SU-DHL-6 (cell line): ENCODE data around the gene GALNT16.

ENCODE experiments used
- H2AFZ ChIP-seq: fragments of 200-600 bp; sonication (generic); 2 replicates; pipeline ENCODE4 v1.6.1; 2014; ENCODE audit warnings: low read depth, mild to moderate bottlenecking, moderate library complexity, mixed read lengths, antibody characterized with exemption, low read length; ENCODE audit not compliant: severe bottlenecking
- H3F3A ChIP-seq: fragments of 200-600 bp; shearing (Covaris generic); 2 replicates; pipeline ENCODE4 v1.6.0; 2016; ENCODE audit warnings: antibody characterized with exemption, mild to moderate bottlenecking; ENCODE audit not compliant: insufficient read depth
- H3K27ac ChIP-seq: fragments of 200-600 bp; sonication (generic); 2 replicates; pipeline ENCODE4 v1.5.1; 2016; ENCODE audit warnings: low read depth, mild to moderate bottlenecking, low read length, moderate library complexity, mixed read lengths
- H3K27me3 ChIP-seq: fragments of 200-600 bp; sonication (generic), shearing (Covaris generic); 2 replicates; pipeline ENCODE4 v1.6.0; 2014; ENCODE audit warnings: mild to moderate bottlenecking, low read length
- H3K36me3 ChIP-seq: fragments of 200-600 bp; sonication (generic); 2 replicates; pipeline ENCODE4 v1.6.1; 2014; ENCODE audit warnings: mild to moderate bottlenecking, low read length, mixed read lengths
- H3K4me2 ChIP-seq: fragments of 300-600, 200-600 bp; shearing (Covaris generic), sonication (generic); 2 replicates; pipeline ENCODE4 v1.6.0; 2014; ENCODE audit warnings: low read length, low read depth, mild to moderate bottlenecking; ENCODE audit not compliant: poor library complexity, severe bottlenecking
- H3K4me3 ChIP-seq: fragments of 200-600 bp; sonication (generic); 2 replicates; pipeline ENCODE4 v1.5.1; 2014; ENCODE audit warnings: antibody characterized with exemption, low read length, mild to moderate bottlenecking, mixed read lengths; ENCODE audit not compliant: insufficient read depth, poor library complexity, severe bottlenecking
- H3K79me2 ChIP-seq: fragments of 200-600 bp; sonication (generic); 2 replicates; pipeline ENCODE4 v1.6.1; 2014; ENCODE audit warnings: mild to moderate bottlenecking, low read length, moderate library complexity; ENCODE audit not compliant: insufficient read depth
- H3K9ac ChIP-seq: fragments of 200-600 bp; sonication (generic); 2 replicates; pipeline ENCODE4 v1.7.0; 2014; ENCODE audit warnings: mild to moderate bottlenecking, low read length
- H3K9me2 ChIP-seq: fragments of 200-600 bp; sonication (generic); replicated peaks from 2 replicates; pipeline ENCODE4 v1.6.1; 2014; ENCODE audit warnings: low read length; ENCODE audit not compliant: insufficient read depth
- H3K9me3 ChIP-seq: fragments of 200-600 bp; sonication (generic); 2 replicates; pipeline ENCODE4 v1.6.1; 2014; ENCODE audit warnings: low read length, mixed read lengths; ENCODE audit not compliant: insufficient read depth
- H4K20me1 ChIP-seq: fragments of 200-600 bp; sonication (generic); 2 replicates; pipeline ENCODE4 v1.6.1; 2014; ENCODE audit warnings: low read depth, mild to moderate bottlenecking, antibody characterized with exemption, low read length, moderate library complexity, mixed read lengths
- EZH2phosphoT487 ChIP-seq: fragments of 200-600 bp; sonication (generic), shearing (Covaris generic); conservative IDR thresholded peaks from 2 replicates; pipeline ENCODE4 v1.6.1; 2018; ENCODE audit warnings: mild to moderate bottlenecking, antibody characterized with exemption, low read length, moderate library complexity, mixed read lengths
- TF ChIP-seq, protein P1 (sequence below): fragments of 200-600 bp; sonication (generic); IDR thresholded peaks from one replicate; pipeline ENCODE4 v1.5.1; 2017; ENCODE audit warnings: antibody characterized with exemption, mild to moderate bottlenecking, low read length, moderate library complexity; ENCODE audit not compliant: insufficient read depth, poor library complexity, severe bottlenecking

The GALNT16 gene

GRCh38 chr14:69299286-69300035 is 39.5 kb downstream of the GALNT16 start:
- no peak overlapping the region for H2AFZ ChIP-seq

GRCh38 chr14:69300601-69301221 is 40.8 kb downstream of the GALNT16 start:
- Histone ChIP-seq H3K36me3 (no peaks in the 10 kb centered on the region), H2AFZ (no peak overlapping the region), H3K4me2 (no peak overlapping the region), H3K9me2 (no peaks in the 10 kb centered on the region), H3K9me3 (no peaks in the 10 kb centered on the region), H3K79me2 (no peaks in the 10 kb centered on the region), H3K27ac (no peak overlapping the region), H4K20me1 (no peaks in the 10 kb centered on the region), H3K4me3 (no peak overlapping the region), H3F3A (no peaks in the 10 kb centered on the region), H3K27me3 (no peaks in the 10 kb centered on the region), H3K9ac (no peak overlapping the region)
- TF ChIP-seq, protein P1, sequence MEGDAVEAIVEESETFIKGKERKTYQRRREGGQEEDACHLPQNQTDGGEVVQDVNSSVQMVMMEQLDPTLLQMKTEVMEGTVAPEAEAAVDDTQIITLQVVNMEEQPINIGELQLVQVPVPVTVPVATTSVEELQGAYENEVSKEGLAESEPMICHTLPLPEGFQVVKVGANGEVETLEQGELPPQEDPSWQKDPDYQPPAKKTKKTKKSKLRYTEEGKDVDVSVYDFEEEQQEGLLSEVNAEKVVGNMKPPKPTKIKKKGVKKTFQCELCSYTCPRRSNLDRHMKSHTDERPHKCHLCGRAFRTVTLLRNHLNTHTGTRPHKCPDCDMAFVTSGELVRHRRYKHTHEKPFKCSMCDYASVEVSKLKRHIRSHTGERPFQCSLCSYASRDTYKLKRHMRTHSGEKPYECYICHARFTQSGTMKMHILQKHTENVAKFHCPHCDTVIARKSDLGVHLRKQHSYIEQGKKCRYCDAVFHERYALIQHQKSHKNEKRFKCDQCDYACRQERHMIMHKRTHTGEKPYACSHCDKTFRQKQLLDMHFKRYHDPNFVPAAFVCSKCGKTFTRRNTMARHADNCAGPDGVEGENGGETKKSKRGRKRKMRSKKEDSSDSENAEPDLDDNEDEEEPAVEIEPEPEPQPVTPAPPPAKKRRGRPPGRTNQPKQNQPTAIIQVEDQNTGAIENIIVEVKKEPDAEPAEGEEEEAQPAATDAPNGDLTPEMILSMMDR = no peak
- TF ChIP-seq EZH2phosphoT487 = no peak

More at GRCh38 chr14:69299286-69300035, 39.5 kb downstream of the GALNT16 start:
- no peak overlapping the region for H3K4me3 ChIP-seq
- no peak overlapping the region for H3K4me2 ChIP-seq
- H3K9me3 ChIP-seq = no peaks in the 10 kb centered on the region
- H3K79me2 ChIP-seq = no peaks in the 10 kb centered on the region
- H3K9ac ChIP-seq = no peak overlapping the region
- no peaks in the 10 kb centered on the region for H3K9me2 ChIP-seq
- no peaks in the 10 kb centered on the region for H3K36me3 ChIP-seq
- H3K27me3 ChIP-seq = no peaks in the 10 kb centered on the region
- H4K20me1 ChIP-seq = no peaks in the 10 kb centered on the region
- no peak overlapping the region for H3K27ac ChIP-seq
- no peaks in the 10 kb centered on the region for H3F3A ChIP-seq
- no peak for TF ChIP-seq EZH2phosphoT487

GRCh38 chr14:69303086-69303485 is 43.1 kb downstream of the GALNT16 start:
- Histone ChIP-seq H3K4me2 (no peak overlapping the region), H3K27me3 (no peaks in the 10 kb centered on the region), H3K36me3 (no peaks in the 10 kb centered on the region), H2AFZ (no peak overlapping the region), H3K4me3 (no peak overlapping the region), H3K9ac (no peak overlapping the region), H3K9me2 (no peaks in the 10 kb centered on the region), H3F3A (no peaks in the 10 kb centered on the region), H4K20me1 (no peaks in the 10 kb centered on the region), H3K9me3 (no peaks in the 10 kb centered on the region), H3K79me2 (no peaks in the 10 kb centered on the region), H3K27ac (no peak overlapping the region)
- no peak for TF ChIP-seq EZH2phosphoT487
- TF ChIP-seq, protein P1 = no peak

GRCh38 chr14:69312608-69313007 is 52.6 kb downstream of the GALNT16 start:
- Histone ChIP-seq H3K36me3 (no peaks in the 10 kb centered on the region), H4K20me1 (no peaks in the 10 kb centered on the region), H3K27me3 (no peaks in the 10 kb centered on the region), H2AFZ (no peak overlapping the region), H3K9ac (no peak overlapping the region), H3K4me2 (no peak overlapping the region), H3F3A (no peaks in the 10 kb centered on the region), H3K9me2 (no peaks in the 10 kb centered on the region), H3K4me3 (no peak overlapping the region), H3K27ac (no peak overlapping the region), H3K79me2 (no peaks in the 10 kb centered on the region), H3K9me3 (no peaks in the 10 kb centered on the region)
- no peak for TF ChIP-seq EZH2phosphoT487
